H1 (cell line): ENCODE data around the gene NIPSNAP2. TPM values are rescaled to one million over a fixed set of nuclear protein-coding genes. Genes with fewer than 3 reads are reported as not detected.

Experiments used
- CTCF ChIA-PET: fragments of 300-600 bp; sonication (Branson Sonifier 250); formaldehyde crosslinking; loops from one replicate; lab custom pipeline; 2021; ENCODE audit not compliant: partially characterized antibody; lab: Charles Lee
- POLR2A ChIA-PET: fragments of 300-600 bp; sonication (Branson Sonifier 250); formaldehyde crosslinking; loops from one replicate; lab custom pipeline; 2021; ENCODE audit warnings: inconsistent platforms; ENCODE audit not compliant: partially characterized antibody; lab: Charles Lee
- DNase-seq, 2 experiments: peaks; one replicate each; pipeline versions ENCODE4 v3.0.0 to v3.0.0-alpha.2; 2010 to 2022; ENCODE audit warnings: low spot score in 2 of 2, low read depth in 1 of 2, mixed read lengths in 1 of 2
- FAIRE-seq: peaks from 2 replicates; lab custom pipeline; 2011; peaks lifted over from hg19 to GRCh38; lab: Jason Lieb, UNC
- H2AFZ ChIP-seq: 2 replicates; pipeline ENCODE4 v1.8.1; 2012; ENCODE audit warnings: low read length, inconsistent platforms
- H2AK5ac ChIP-seq: 2 replicates; pipeline ENCODE4 v1.6.1; 2013; ENCODE audit warnings: low read depth, low read length
- H2BK120ac ChIP-seq: replicated peaks from 2 replicates; pipeline ENCODE3; 2013; ENCODE audit warnings: low read depth, low read length, inconsistent platforms
- H2BK12ac ChIP-seq: 2 replicates; pipeline ENCODE4 v1.6.1; 2013; ENCODE audit warnings: low read depth, low read length
- H2BK15ac ChIP-seq: 2 replicates; pipeline ENCODE4 v1.6.1; 2013; ENCODE audit warnings: low read length
- H2BK20ac ChIP-seq: 2 replicates; pipeline ENCODE4 v1.6.1; 2013; ENCODE audit warnings: low read length
- H2BK5ac ChIP-seq: 2 replicates; pipeline ENCODE4 v1.6.1; 2013; ENCODE audit warnings: low read depth, low read length
- H3K14ac ChIP-seq: 2 replicates; pipeline ENCODE4 v1.6.1; 2013; ENCODE audit warnings: inconsistent platforms; ENCODE audit not compliant: insufficient read length
- H3K18ac ChIP-seq: 2 replicates; pipeline ENCODE4 v1.6.1; 2013; ENCODE audit warnings: low read length; ENCODE audit errors: extremely low read depth
- H3K23ac ChIP-seq: 2 replicates; pipeline ENCODE4 v1.6.1; 2013; ENCODE audit warnings: inconsistent platforms; ENCODE audit not compliant: insufficient read length
- H3K23me2 ChIP-seq: 2 replicates; pipeline ENCODE4 v1.6.1; 2013; ENCODE audit warnings: low read depth, low read length
- H3K27ac ChIP-seq: 2 replicates; pipeline ENCODE4 v1.6.1; 2011; ENCODE audit warnings: low read depth, low read length, inconsistent platforms
- H3K27me3 ChIP-seq, 4 experiments: replicated peaks in 1 of 4; 1 replicate in 1 of 4; 2 replicates in 3 of 4; pipeline versions ENCODE4 v1.6.1 to v1.8.1; 2011 to 2013; ENCODE audit warnings: low read length in 3 of 4, mild to moderate bottlenecking in 3 of 4, inconsistent platforms in 2 of 4, mixed read lengths in 2 of 4, moderate library complexity in 1 of 4; ENCODE audit not compliant: control insufficient read depth in 3 of 4, insufficient read depth in 3 of 4; ENCODE audit errors: extremely low read depth in 1 of 4
- H3K36me3 ChIP-seq, 4 experiments: 2 replicates each; pipeline versions ENCODE4 v1.6.1 to v1.8.1; 2011 to 2013; ENCODE audit warnings: mild to moderate bottlenecking in 4 of 4, low read length in 3 of 4, moderate library complexity in 2 of 4, control low read depth in 1 of 4, inconsistent platforms in 1 of 4; ENCODE audit not compliant: insufficient read depth in 4 of 4, control insufficient read depth in 2 of 4
- H3K4ac ChIP-seq: replicated peaks from 2 replicates; pipeline ENCODE3; 2013; ENCODE audit warnings: low read length, low read depth, mixed read lengths, inconsistent platforms; ENCODE audit not compliant: insufficient read length
- H3K4me1 ChIP-seq, 4 experiments: replicated peaks in 1 of 4; 1 replicate in 1 of 4; 2 replicates in 3 of 4; pipeline versions ENCODE4 v1.6.1 to v1.8.1; 2011 to 2013; ENCODE audit warnings: low read length in 3 of 4, inconsistent platforms in 2 of 4, mixed read lengths in 1 of 4; ENCODE audit not compliant: insufficient read depth in 4 of 4, control insufficient read depth in 3 of 4
- H3K4me2 ChIP-seq, 2 experiments: 2 replicates each; pipeline versions ENCODE4 v1.6.1 to v1.8.1; 2011 to 2013; ENCODE audit warnings: low read depth in 2 of 2, low read length in 2 of 2, control low read depth in 1 of 2, inconsistent platforms in 1 of 2, mild to moderate bottlenecking in 1 of 2; ENCODE audit not compliant: insufficient read depth in 1 of 2
- H3K4me3 ChIP-seq, 4 experiments: fragments of 200-600, 300-600 bp in 1 of 4; sonication (generic), shearing (Covaris generic), sonication (Bioruptor Twin) in 1 of 4; 2 replicates each; pipeline versions ENCODE4 v1.5.1 to v1.8.1; 2011 to 2016; ENCODE audit warnings: low read length in 4 of 4, low read depth in 3 of 4, control low read depth in 2 of 4, inconsistent platforms in 2 of 4, mild to moderate bottlenecking in 2 of 4, mixed read lengths in 1 of 4, moderate library complexity in 1 of 4; ENCODE audit not compliant: insufficient read depth in 2 of 4; ENCODE audit errors: extremely low read depth in 1 of 4
- H3K56ac ChIP-seq: replicated peaks from 2 replicates; pipeline ENCODE3; 2013; ENCODE audit warnings: low read depth, mild to moderate bottlenecking, mixed read lengths, low read length, inconsistent platforms; ENCODE audit not compliant: insufficient read length
- H3K79me1 ChIP-seq: 2 replicates; pipeline ENCODE4 v1.6.1; 2013; ENCODE audit warnings: low read depth, low read length, control low read depth
- H3K79me2 ChIP-seq, 2 experiments: 2 replicates each; pipeline versions ENCODE4 v1.6.1 to v1.8.1; 2012 to 2013; ENCODE audit warnings: low read length in 2 of 2, mild to moderate bottlenecking in 2 of 2, inconsistent platforms in 1 of 2; ENCODE audit not compliant: insufficient read depth in 2 of 2, control insufficient read depth in 1 of 2
- H3K9ac ChIP-seq, 4 experiments: replicated peaks in 1 of 4; 1 replicate in 1 of 4; 2 replicates in 3 of 4; pipeline versions ENCODE4 v1.6.1 to v1.8.1; 2011 to 2013; ENCODE audit warnings: low read depth in 3 of 4, low read length in 3 of 4, control low read depth in 2 of 4, mild to moderate bottlenecking in 2 of 4, moderate library complexity in 2 of 4, inconsistent platforms in 1 of 4; ENCODE audit errors: extremely low read depth in 1 of 4
- H3K9me3 ChIP-seq, 2 experiments: 2 replicates each; pipeline versions ENCODE4 v1.6.1 to v1.8.1; 2012 to 2013; ENCODE audit warnings: mild to moderate bottlenecking in 2 of 2, moderate library complexity in 2 of 2, control low read depth in 1 of 2, inconsistent platforms in 1 of 2, low read depth in 1 of 2, low read length in 1 of 2, mixed read lengths in 1 of 2; ENCODE audit not compliant: insufficient read depth in 2 of 2
- H4K20me1 ChIP-seq, 2 experiments: replicated peaks in 1 of 2; 2 replicates each; pipeline versions ENCODE3 to v1.8.1; 2011 to 2013; ENCODE audit warnings: inconsistent platforms in 2 of 2, low read length in 2 of 2, mild to moderate bottlenecking in 1 of 2; ENCODE audit not compliant: insufficient read depth in 2 of 2, control insufficient read depth in 1 of 2
- H4K5ac ChIP-seq: 2 replicates; pipeline ENCODE4 v1.6.1; 2013; ENCODE audit warnings: low read length, low read depth, mixed read lengths, inconsistent platforms; ENCODE audit not compliant: insufficient read length
- H4K8ac ChIP-seq: 2 replicates; pipeline ENCODE4 v1.8.0; 2013; ENCODE audit warnings: mild to moderate bottlenecking, moderate library complexity, low read length, inconsistent platforms; ENCODE audit not compliant: insufficient read depth; ENCODE audit errors: extremely low read depth
- H4K91ac ChIP-seq: replicated peaks from 2 replicates; pipeline ENCODE3; 2013; ENCODE audit warnings: low read length, mixed read lengths, inconsistent platforms; ENCODE audit not compliant: insufficient read length
- CBX5 ChIP-seq: fragments of 300-800, 300-1000 bp; sonication (generic); IDR thresholded peaks from 2 replicates; pipeline ENCODE4 v1.7.1; 2016; ENCODE audit warnings: antibody characterized with exemption, low read length, low read depth
- CREB1 ChIP-seq: IDR thresholded peaks from 2 replicates; pipeline ENCODE4 v1.6.1; 2012; ENCODE audit warnings: inconsistent platforms
- TAF7 ChIP-seq: optimal IDR thresholded peaks from 2 replicates; pipeline ENCODE3; 2011; ENCODE audit warnings: low read depth, mild to moderate bottlenecking, inconsistent platforms, low read length, moderate library complexity, borderline replicate concordance
- TBP ChIP-seq: IDR thresholded peaks from 2 replicates; pipeline ENCODE4 v1.6.1; 2011; ENCODE audit warnings: low read depth, low read length, improper control_type of control experiment
- WGBS, 2 experiments: shearing (Covaris generic) in 1 of 2; methylation state at CpG; one replicate each; pipeline versions ENCODE4 v1.1.6 to v1.1.7; 2013 to 2015; ENCODE audit warnings: low lambda C conversion rate in 2 of 2, mixed read lengths in 2 of 2, inconsistent platforms in 1 of 2, low coverage in 1 of 2, missing lambda C conversion rate in 1 of 2; ENCODE audit not compliant: insufficient replicate concordance in 2 of 2, insufficient coverage in 1 of 2, insufficient read length in 1 of 2; ENCODE audit errors: extremely low coverage in 1 of 2, missing lambda C conversion rate in 1 of 2; 5-methylcytosine and 5-hydroxymethylcytosine counted together
- polyA plus RNA-seq, 7 experiments: library from polyadenylated mRNA; depleted of rRNA in 3 of 7; stranded (reverse) in 5 of 7; unstranded in 2 of 7; fragments of >200 nt in 5 of 7; fragments of 200-250 nt in 2 of 7; gene quantifications; 1 replicate in 5 of 7; 2 replicates in 1 of 7; 4 replicates in 1 of 7; pipeline versions ENCODE4 v1.2.1 to v1.2.3, GENCODE V29; 2011 to 2013; ENCODE audit warnings: missing spikeins in 2 of 7, mixed read lengths in 2 of 7
- total RNA-seq: library from RNA; stranded (reverse); fragmentation: NEBNext Ultra II Directional; extraction: Animal tissue kit (Norgen Biotek cat#: 25700); gene quantifications from 2 replicates; pipeline ENCODE4 v1.2.1, GENCODE V29; 2021
- TF ChIP-seq, protein P1 (sequence below), 3 experiments: IDR thresholded peaks; 1 replicate in 2 of 3; 2 replicates in 1 of 3; pipeline versions ENCODE4 v1.5.1 to v1.6.1; 2011; ENCODE audit warnings: low read length in 3 of 3, mild to moderate bottlenecking in 3 of 3, inconsistent platforms in 2 of 3, low read depth in 1 of 3, moderate library complexity in 1 of 3; ENCODE audit not compliant: insufficient read depth in 1 of 3; ENCODE audit errors: control extremely low read depth in 1 of 3

Gene NIPSNAP2
- total and polyA plus RNA-seq, 2 of the 8 experiments (the other 6 are each of a cell fraction or from before 2014, with no cell fraction given) = 31.1 to 45.2 TPM

GRCh38 chr7:55970561-55970960 lies 6.2 kb downstream of the NIPSNAP2 start:
- WGBS, 2 experiments = 79% methylated on average over 7 of the region's 7 CpGs; no CpG with 5 or more reads in 1 of the 2 experiments

More at GRCh38 chr7:55970561-55970960, 6.2 kb downstream of the NIPSNAP2 start:
- Histone ChIP-seq H3K23me2 (no peaks in the 10 kb centered on the region), H3K4me1 (peaks cover 0 to 5% (median 1%) of the 10 kb centered on the region in 4 experiments; a peak in 2 of 7 replicates), H2AFZ (no peak overlapping the region), H3K18ac (no peak overlapping the region), H3K4ac (no peak overlapping the region), H3K4me2 (no peak overlapping the region), H3K9me3 (no peaks in the 10 kb centered on the region), H2BK120ac (no peak overlapping the region), H2BK12ac (no peak overlapping the region), H3K4me3 (no peak overlapping the region), H2AK5ac (no peak overlapping the region), H3K14ac (no peak overlapping the region), H3K36me3 (no peaks in the 10 kb centered on the region), H2BK5ac (no peak overlapping the region), H2BK20ac (no peak overlapping the region), H4K20me1 (peaks cover 2 to 9% of the 10 kb centered on the region in 2 experiments), H4K8ac (no peak overlapping the region), H3K79me2 (peaks cover 3 to 29% of the 10 kb centered on the region in 2 experiments; a peak in 3 of 4 replicates), H3K27me3 (no peaks in the 10 kb centered on the region), H3K27ac (no peak overlapping the region), H3K56ac (no peak overlapping the region), H4K5ac (no peak overlapping the region), H3K23ac (no peak overlapping the region), H3K79me1 (peaks cover 9% of the 10 kb centered on the region), H4K91ac (no peak overlapping the region), H2BK15ac (no peak overlapping the region), H3K9ac (no peak overlapping the region)
- CTCF ChIA-PET = no interaction called here
- FAIRE-seq = no peak
- TF ChIP-seq CREB1 (no peak), CBX5 (no peak), TBP (no peak), TAF7 (no peak)
- TF ChIP-seq, protein P1, sequence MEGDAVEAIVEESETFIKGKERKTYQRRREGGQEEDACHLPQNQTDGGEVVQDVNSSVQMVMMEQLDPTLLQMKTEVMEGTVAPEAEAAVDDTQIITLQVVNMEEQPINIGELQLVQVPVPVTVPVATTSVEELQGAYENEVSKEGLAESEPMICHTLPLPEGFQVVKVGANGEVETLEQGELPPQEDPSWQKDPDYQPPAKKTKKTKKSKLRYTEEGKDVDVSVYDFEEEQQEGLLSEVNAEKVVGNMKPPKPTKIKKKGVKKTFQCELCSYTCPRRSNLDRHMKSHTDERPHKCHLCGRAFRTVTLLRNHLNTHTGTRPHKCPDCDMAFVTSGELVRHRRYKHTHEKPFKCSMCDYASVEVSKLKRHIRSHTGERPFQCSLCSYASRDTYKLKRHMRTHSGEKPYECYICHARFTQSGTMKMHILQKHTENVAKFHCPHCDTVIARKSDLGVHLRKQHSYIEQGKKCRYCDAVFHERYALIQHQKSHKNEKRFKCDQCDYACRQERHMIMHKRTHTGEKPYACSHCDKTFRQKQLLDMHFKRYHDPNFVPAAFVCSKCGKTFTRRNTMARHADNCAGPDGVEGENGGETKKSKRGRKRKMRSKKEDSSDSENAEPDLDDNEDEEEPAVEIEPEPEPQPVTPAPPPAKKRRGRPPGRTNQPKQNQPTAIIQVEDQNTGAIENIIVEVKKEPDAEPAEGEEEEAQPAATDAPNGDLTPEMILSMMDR (IDR thresholded peaks at IDR 0.05; ENCODE audit: control extremely low read depth in 1 of 3, insufficient read depth in 1 of 3, low read depth in 1 of 3, low read length in 3 of 3) = peak in 1 of 3 experiments; percentile 7; a peak in 1 of 4 replicates
- DNase-seq = no peak
- POLR2A ChIA-PET = interaction anchor here (0.6 to 1.4 kb wide), 3 partner anchors 10 to 76 kb away, joined by 3 to 7 read pairs (median 3); no protein-coding TSS in a partner anchor
